HG03469 (cell line): ENCODE measurements around the gene TMEM63C.
"Not testable (repeated sequence)": the region's sequence is repeated elsewhere in the genome, so short reads cannot be mapped to it uniquely, and the experiment has no call there.

ENCODE experiments used
- ATAC-seq: cut with Tn5 transposase; IDR thresholded peaks from one replicate; pipeline ENCODE4 v1.9.1; 2021; ENCODE audit warnings: mild to moderate bottlenecking, moderate library complexity, moderate number of reproducible peaks; ENCODE audit not compliant: unreplicated experiment

TMEM63C gene

GRCh38 chr14:77155083-77155482 lies 26.5 kb upstream of the TMEM63C start:
- ATAC-seq = no peak

DNA sequence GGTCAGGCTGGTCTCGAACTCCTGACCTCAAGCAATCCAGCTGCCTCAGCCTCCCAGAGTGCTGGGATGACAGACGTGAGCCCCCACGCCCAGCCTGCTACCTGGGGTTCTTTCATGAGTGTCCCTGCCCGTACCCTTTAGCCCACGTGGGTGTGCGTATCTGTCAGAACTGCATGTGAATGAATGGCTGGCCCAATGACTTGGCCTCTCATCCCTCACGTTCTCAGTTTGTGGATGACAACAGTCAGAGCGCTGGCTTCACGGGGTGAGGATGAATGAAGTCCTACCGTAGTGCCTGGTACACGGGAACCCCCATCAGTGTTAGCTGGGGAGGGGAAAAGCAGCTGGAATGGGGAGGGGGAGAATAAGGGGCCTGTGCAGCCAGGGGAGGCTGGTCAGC lies 23.9 kb upstream of the TMEM63C start:
- no peak for ATAC-seq

DNA sequence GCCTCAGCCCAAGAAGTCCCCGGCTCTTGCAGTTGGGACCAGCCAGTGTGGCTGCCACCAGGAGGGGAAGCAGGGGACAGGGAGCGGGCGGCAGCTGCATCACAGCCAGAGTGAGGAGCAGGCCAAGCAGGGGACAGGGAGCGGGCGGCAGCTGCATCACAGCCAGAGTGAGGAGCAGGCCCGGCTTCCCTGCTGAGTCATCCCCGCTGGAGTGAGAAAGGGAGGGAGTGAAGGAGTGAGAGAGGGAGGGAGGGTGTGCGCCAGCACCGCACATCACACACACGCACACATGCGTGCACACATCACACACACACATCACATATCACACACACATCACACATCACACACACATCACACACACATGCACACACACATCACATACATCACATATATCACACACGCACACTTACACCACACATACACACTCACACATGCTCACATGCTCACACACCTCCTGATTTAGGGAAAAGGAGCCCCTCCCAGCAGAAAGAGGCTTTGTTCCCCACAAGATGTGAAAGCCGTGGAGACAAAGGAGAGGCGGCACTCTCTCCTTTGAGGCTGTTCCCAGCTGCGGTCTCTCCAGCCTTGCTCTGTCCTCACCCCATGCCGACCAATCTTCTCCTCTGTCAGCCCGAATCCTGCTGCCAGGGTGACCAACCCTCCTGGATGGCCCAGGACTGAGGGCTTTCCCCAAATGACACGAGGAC lies 23.3 kb upstream of the TMEM63C start:
- ATAC-seq = no peak

GRCh38 chr14:77158882-77159255 lies 22.7 kb upstream of the TMEM63C start:
- ATAC-seq = no peak

GRCh38 chr14:77161011-77161410 lies 20.6 kb upstream of the TMEM63C start:
- no peak for ATAC-seq

- no peak for ATAC-seq
These were observed 11.6 kb upstream of the TMEM63C start for GRCh38 chr14:77170045-77170444.

GRCh38 chr14:77172916-77173315 lies 8.7 kb upstream of the TMEM63C start:
- no peak for ATAC-seq

GRCh38 chr14:77173911-77174617 lies 7.5 kb upstream of the TMEM63C start:
- ATAC-seq = not testable (repeated sequence)

GRCh38 chr14:77175843-77176242 lies 5.8 kb upstream of the TMEM63C start:
- ATAC-seq = no peak

DNA sequence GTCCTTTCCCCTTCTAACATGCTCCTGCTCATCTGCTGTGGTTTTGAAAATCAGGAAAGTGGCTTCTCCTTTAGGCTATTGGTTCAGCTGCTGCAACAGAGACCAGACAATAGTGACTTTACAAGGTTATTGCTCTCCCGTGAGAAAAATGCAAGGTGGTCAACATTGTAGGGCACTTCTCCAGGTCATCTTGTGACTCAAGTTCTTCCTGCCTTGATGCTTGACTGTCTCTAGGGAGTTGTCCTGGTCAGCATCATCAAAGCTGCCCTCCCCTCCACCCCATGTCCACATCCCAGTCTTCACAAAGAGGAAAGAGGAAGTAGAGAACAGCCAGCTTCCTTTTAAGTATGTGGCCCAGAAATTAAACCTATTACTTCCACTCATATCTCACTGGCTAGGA lies 3.9 kb upstream of the TMEM63C start:
- no peak for ATAC-seq

- no peak for ATAC-seq
These were observed 2.9 kb upstream of the TMEM63C start for GRCh38 chr14:77178656-77179055.

DNA sequence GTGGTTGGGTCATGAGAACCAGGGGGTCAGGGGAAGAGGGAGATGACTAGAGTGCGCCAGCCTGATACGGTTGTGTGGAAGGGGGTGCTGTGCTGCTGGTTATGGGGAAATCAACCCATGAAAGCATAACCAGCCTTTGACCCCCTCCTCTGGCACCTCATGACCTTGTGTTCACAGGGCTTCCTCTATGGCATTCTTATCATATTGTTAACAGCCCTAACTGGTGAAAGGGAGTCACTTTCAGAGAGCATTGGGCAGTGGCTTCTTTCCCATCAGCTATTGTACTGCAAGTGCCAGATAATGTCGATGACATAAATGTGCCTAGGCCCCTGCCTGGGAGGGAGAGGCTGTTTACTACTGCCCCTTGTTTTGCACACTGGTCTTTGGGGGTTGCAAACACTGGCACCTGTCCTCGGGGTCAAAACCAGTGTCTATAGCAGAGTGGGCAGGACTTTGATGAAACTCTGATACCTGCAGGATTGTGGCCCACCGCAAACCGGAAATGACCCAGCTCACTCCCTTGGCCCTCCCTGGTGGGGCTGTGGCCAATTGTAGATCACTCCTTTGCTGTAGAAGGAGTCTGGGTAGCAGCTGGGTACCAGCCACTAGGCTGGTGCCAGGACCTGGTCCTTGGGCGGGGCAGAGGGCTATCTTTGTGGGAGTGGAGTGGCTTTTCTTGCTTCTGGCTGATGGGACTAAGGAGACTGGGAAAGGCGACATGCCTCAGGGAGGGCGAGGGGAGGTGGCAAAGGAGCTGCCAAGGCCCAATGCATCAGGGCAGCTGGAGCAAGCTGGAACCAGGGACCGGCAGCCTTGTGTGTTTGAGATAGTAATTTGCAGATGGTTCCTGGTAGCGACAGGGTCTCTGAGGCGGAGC lies 634 bp upstream of the TMEM63C start:
- ATAC-seq = no peak

- ATAC-seq = no peak
These were observed 2.3 kb downstream of the TMEM63C start for GRCh38 chr14:77183896-77184295.

- ATAC-seq = no peak
These were observed 2.9 kb downstream of the TMEM63C start for GRCh38 chr14:77184396-77185092.

- ATAC-seq = no peak
These were observed 3.5 kb downstream of the TMEM63C start for GRCh38 chr14:77185093-77185465.

GRCh38 chr14:77186911-77187648 lies 5.5 kb downstream of the TMEM63C start:
- no peak for ATAC-seq

- ATAC-seq = no peak
These were observed 6.0 kb downstream of the TMEM63C start for GRCh38 chr14:77187649-77188012.

GRCh38 chr14:77189479-77189878 lies 7.9 kb downstream of the TMEM63C start:
- no peak for ATAC-seq

DNA sequence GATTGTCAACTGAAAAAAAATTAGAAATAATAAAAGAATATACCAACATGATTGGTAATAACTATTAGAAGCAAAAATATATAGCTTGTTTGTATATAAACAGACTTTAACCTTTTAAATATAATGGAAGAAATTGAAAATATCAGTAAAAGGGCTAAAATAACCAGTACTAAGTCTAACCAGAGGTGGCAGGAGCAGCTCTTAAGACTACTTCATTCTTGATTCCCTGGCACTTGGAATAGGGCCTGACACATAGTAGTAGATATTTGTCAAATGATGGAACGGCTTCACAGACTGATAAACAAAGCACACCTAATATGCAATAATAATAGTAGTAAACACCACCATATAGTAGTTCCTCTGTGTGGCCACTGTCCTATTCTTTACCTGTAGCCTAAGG lies 9.4 kb downstream of the TMEM63C start:
- ATAC-seq = no peak

DNA sequence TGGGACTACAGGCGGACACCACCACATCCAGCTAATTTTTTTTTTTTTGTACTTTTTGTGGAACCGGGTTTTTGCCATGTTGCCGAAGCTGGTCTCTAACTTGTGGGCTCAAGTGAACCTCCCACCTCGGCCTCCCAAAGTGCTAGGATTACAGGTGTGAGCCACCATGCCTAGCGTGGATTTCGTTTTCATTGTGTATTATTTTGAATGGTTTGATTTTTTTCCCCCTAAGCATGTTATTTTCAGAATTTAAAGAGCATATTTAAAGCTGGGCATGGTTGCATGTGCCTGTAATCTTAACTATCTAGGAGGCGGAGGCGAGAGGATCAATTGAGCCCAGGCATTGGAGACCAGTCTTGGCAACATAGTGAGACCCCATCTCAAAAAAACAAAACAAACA lies 13.1 kb downstream of the TMEM63C start:
- no peak for ATAC-seq
